ENCODE data around the gene RNF225.
"Not testable (repeated sequence)": the region's sequence is repeated elsewhere in the genome, so short reads cannot be mapped to it uniquely, and the experiment has no call there.

The RNF225 gene

DNA sequence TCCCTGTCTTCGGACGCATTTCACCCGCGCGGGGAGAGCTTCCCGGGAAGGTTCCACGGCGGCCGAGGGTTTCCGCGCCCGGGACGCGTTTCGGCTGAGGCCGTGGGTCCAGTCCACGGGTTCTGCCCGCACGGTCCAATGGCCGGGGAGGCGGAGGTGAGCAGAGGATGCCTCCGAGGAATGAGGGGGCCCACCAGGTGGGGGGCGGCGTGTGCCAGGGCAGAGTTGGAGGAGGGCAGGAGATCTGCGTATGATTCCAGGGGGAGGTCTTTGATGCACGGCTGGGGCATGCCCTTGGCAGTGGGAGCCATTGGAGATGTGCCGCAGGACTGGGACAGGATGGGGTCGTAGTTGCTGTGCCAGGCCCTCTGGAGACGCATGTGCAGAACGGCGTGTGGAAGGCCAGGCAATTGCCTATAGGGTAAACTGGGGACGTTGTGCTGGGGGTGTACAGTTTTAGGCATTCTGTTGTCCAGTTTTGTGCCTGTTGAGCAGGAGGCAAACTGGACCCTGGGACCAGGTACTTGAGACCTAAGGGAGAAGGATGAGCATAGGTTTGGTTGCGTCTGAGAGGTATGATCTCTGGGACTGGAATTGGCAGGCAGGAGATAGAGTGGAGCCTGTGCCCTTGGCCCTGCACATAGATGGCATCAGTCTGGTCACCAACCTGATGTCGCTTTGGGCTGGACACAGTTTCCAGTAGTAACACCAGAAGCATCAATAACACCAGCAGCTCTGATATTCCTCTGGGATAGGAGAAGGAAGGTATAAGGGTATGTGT is 13.7 kb downstream of the RNF225 start:
- no peak for DNase-seq

- no peak for DNase-seq
Measured at GRCh38 chr19:58416604-58417003, 21.1 kb downstream of the RNF225 start.

- no peak for DNase-seq
Measured at GRCh38 chr19:58417071-58417470, 21.6 kb downstream of the RNF225 start.

GRCh38 chr19:58428617-58429016 is 33.2 kb downstream of the RNF225 start:
- DNase-seq, result no peak

GRCh38 chr19:58429745-58430144 is 34.3 kb downstream of the RNF225 start:
- DNase-seq, result no peak

GRCh38 chr19:58434217-58434616 is 38.8 kb downstream of the RNF225 start:
- no peak for DNase-seq

GRCh38 chr19:58439576-58440554 is 44.4 kb downstream of the RNF225 start, which contains the start of gene ZNF132:
Gene ZNF132, minus strand, starts transcription at chr19:58440153. Its CDS starts 332 bp downstream, at chr19:58439821.
- no peak for DNase-seq

DNA sequence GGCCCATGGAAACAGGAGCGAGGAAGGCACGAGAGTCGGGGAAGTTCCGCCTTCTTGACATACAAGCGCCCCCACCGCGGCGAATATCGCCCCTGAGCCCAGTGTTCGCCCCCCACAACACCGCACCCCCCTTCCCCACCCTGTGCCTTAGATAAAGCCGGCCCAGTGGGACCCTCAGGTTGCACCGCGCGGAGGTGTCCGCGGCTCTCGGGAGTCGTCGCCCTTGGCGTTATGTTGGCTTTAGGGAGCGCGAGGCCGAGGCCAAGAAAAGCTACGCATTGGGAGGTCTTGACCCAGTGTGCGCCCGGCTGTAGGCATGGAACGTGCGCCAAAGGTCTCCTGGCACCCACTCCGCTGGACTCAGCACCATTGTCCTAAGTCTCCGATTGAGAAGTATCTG is 45.1 kb downstream of the RNF225 start:
- no peak for DNase-seq

- DNase-seq, result not testable (repeated sequence)
Measured at GRCh38 chr19:58442986-58443385, 47.5 kb downstream of the RNF225 start.
